Stimulated activated CD8-positive, alpha-beta memory T cell treated with anti-CD3 and anti-CD28 coated beads, Interleukin-15, amount 100 ng/mL, for 1 hour (primary cell): ENCODE measurements around the gene RAC3.

Source experiments
- DNase-seq: peaks from one replicate; pipeline ENCODE4 v3.0.0-alpha.2; 2020; ENCODE audit warnings: low read depth

Gene RAC3

GRCh38 chr17:82012640-82013295 is 18.7 kb upstream of the RAC3 start:
- no peak for DNase-seq

- no peak for DNase-seq
Observed at GRCh38 chr17:82013341-82013740, 18.1 kb upstream of the RAC3 start.

GRCh38 chr17:82013772-82014321 is 17.6 kb upstream of the RAC3 start:
- no peak for DNase-seq

- DNase-seq: no peak
Observed at GRCh38 chr17:82014432-82014831, 17.0 kb upstream of the RAC3 start.

- no peak for DNase-seq
Observed at GRCh38 chr17:82014971-82015310, 16.5 kb upstream of the RAC3 start.

- DNase-seq: no peak
Observed at GRCh38 chr17:82015311-82015971, 16.0 kb upstream of the RAC3 start.

- DNase-seq: no peak
Observed at GRCh38 chr17:82016061-82016874, 15.2 kb upstream of the RAC3 start.

- DNase-seq: no peak
Observed at GRCh38 chr17:82016875-82017459, 14.5 kb upstream of the RAC3 start.

GRCh38 chr17:82017612-82018151 is 13.8 kb upstream of the RAC3 start:
- DNase-seq: no peak

- DNase-seq: no peak
Observed at GRCh38 chr17:82018152-82018988, 13.1 kb upstream of the RAC3 start.

GRCh38 chr17:82018989-82019689 is 12.3 kb upstream of the RAC3 start:
- DNase-seq: no peak

GRCh38 chr17:82019690-82020571 is 11.5 kb upstream of the RAC3 start:
- DNase-seq: peak; percentile 37

GRCh38 chr17:82020572-82021106 is 10.8 kb upstream of the RAC3 start:
- DNase-seq: no peak

GRCh38 chr17:82021107-82021899 is 10.2 kb upstream of the RAC3 start:
- DNase-seq: no peak

GRCh38 chr17:82021900-82022309 is 9.6 kb upstream of the RAC3 start:
- no peak for DNase-seq

- DNase-seq: no peak
Observed at GRCh38 chr17:82022310-82022980, 9.0 kb upstream of the RAC3 start, which contains the start of gene CENPX. TSS of gene CENPX (minus strand) at chr17:82022878. CDS start at chr17:82022861, 17 bp downstream.

- peak; percentile 99 for DNase-seq
Observed at GRCh38 chr17:82022981-82023446, 8.5 kb upstream of the RAC3 start, which contains the start of gene LRRC45. TSS of gene LRRC45 (plus strand) at chr17:82023305. CDS start at chr17:82023644, 339 bp downstream.
